IMR-90 (cell line): Measurements from ENCODE around the gene RAPGEFL1. TPM values are rescaled to one million over a fixed set of nuclear protein-coding genes. Genes with fewer than 3 reads are reported as not detected.
"Not testable (repeated sequence)": the region's sequence is repeated elsewhere in the genome, so short reads cannot be mapped to it uniquely, and the experiment has no call there.

Experiments used
- ATAC-seq: fragments of 200-7000 bp; cut with Tn5 transposase; 2 replicates; pipeline ENCODE4 v1.9.1; 2020; ENCODE audit warnings: low read depth, mild to moderate bottlenecking, moderate library complexity
- BruUV-seq: library from RNA; stranded (reverse); fragments of 400-500 nt; replicated peaks from 2 replicates; lab custom pipeline; 2021; lab: Mats Ljungman, UMichigan
- CTCF ChIA-PET: fragments of 300-600 bp; formaldehyde crosslinking; extraction: SDS; loops from one replicate; lab custom pipeline; 2021; ENCODE audit warnings: antibody characterized with exemption; lab: Yijun Ruan, JAX
- POLR2A ChIA-PET: fragments of 300-600 bp; sonication (Branson Sonifier 250); formaldehyde crosslinking; loops from one replicate; lab custom pipeline; 2022; ENCODE audit warnings: antibody characterized with exemption; ENCODE audit not compliant: unreplicated experiment; lab: Charles Lee
- DNase-seq: peaks from one replicate; pipeline ENCODE4 v3.0.0; 2013
- H2AFZ ChIP-seq: replicated peaks from 2 replicates; pipeline ENCODE3; 2013; ENCODE audit warnings: low read length, mild to moderate bottlenecking; ENCODE audit not compliant: poor library complexity
- H2AK5ac ChIP-seq: 2 replicates; pipeline ENCODE4 v1.6.1; 2013; ENCODE audit warnings: low read depth, low read length, inconsistent platforms
- H2AK9ac ChIP-seq: replicated peaks from 2 replicates; pipeline ENCODE3; 2013; ENCODE audit warnings: mild to moderate bottlenecking, low read depth, low read length, moderate library complexity; ENCODE audit not compliant: poor library complexity
- H2BK120ac ChIP-seq: 2 replicates; pipeline ENCODE4 v1.6.1; 2013; ENCODE audit warnings: low read depth, low read length, inconsistent platforms
- H2BK15ac ChIP-seq: 3 replicates; pipeline ENCODE4 v1.6.1; 2013; ENCODE audit warnings: low read depth, low read length, inconsistent platforms
- H2BK20ac ChIP-seq: 2 replicates; pipeline ENCODE4 v1.6.1; 2013; ENCODE audit warnings: low read depth, mild to moderate bottlenecking, inconsistent platforms, low read length, moderate library complexity
- H2BK5ac ChIP-seq: 2 replicates; pipeline ENCODE4 v1.6.1; 2013; ENCODE audit warnings: mild to moderate bottlenecking, low read depth, low read length, inconsistent platforms; ENCODE audit not compliant: poor library complexity, severe bottlenecking
- H3K14ac ChIP-seq: replicated peaks from 2 replicates; pipeline ENCODE4 v1.6.1; 2013; ENCODE audit warnings: low read depth, low read length, inconsistent platforms
- H3K18ac ChIP-seq: 2 replicates; pipeline ENCODE4 v1.6.1; 2013; ENCODE audit warnings: low read depth, low read length, control low read depth
- H3K23ac ChIP-seq: 2 replicates; pipeline ENCODE4 v1.6.1; 2013; ENCODE audit warnings: low read depth, low read length, inconsistent platforms
- H3K27ac ChIP-seq: 2 replicates; pipeline ENCODE4 v1.5.1; 2013; ENCODE audit warnings: mild to moderate bottlenecking, control low read depth, low read length; ENCODE audit not compliant: insufficient read depth
- H3K27me3 ChIP-seq: 2 replicates; pipeline ENCODE4 v1.6.1; 2013; ENCODE audit warnings: low read length; ENCODE audit not compliant: control insufficient read depth, insufficient read depth
- H3K36me3 ChIP-seq: 2 replicates; pipeline ENCODE4 v1.6.1; 2013; ENCODE audit warnings: low read length, mixed read lengths; ENCODE audit not compliant: control insufficient read depth, insufficient read depth
- H3K4ac ChIP-seq: 2 replicates; pipeline ENCODE4 v1.6.1; 2013; ENCODE audit warnings: low read depth, low read length, inconsistent platforms
- H3K4me1 ChIP-seq: 2 replicates; pipeline ENCODE4 v1.6.1; 2013; ENCODE audit warnings: low read length, mixed read lengths; ENCODE audit not compliant: control insufficient read depth, insufficient read depth
- H3K4me2 ChIP-seq: 2 replicates; pipeline ENCODE4 v1.6.1; 2013; ENCODE audit warnings: low read depth, mild to moderate bottlenecking, control low read depth, low read length, moderate library complexity
- H3K4me3 ChIP-seq: 2 replicates; pipeline ENCODE4 v1.5.1; 2013; ENCODE audit warnings: low read depth, mild to moderate bottlenecking, control low read depth, low read length, moderate library complexity; ENCODE audit not compliant: insufficient read depth
- H3K56ac ChIP-seq: 2 replicates; pipeline ENCODE4 v1.6.1; 2013; ENCODE audit warnings: low read length, inconsistent platforms; ENCODE audit not compliant: insufficient read depth; ENCODE audit errors: extremely low read depth
- H3K79me1 ChIP-seq, 2 experiments: 2 replicates each; pipeline ENCODE4 v1.6.1; 2013; ENCODE audit warnings: low read length in 2 of 2, inconsistent platforms in 1 of 2, low read depth in 1 of 2
- H3K9ac ChIP-seq: 2 replicates; pipeline ENCODE4 v1.6.1; 2013; ENCODE audit warnings: low read depth, low read length, control low read depth
- H3K9me1 ChIP-seq: 2 replicates; pipeline ENCODE4 v1.6.1; 2013; ENCODE audit warnings: low read length, inconsistent platforms; ENCODE audit not compliant: insufficient read depth
- H3K9me3 ChIP-seq: 2 replicates; pipeline ENCODE4 v1.6.1; 2013; ENCODE audit warnings: low read length; ENCODE audit not compliant: control insufficient read depth, insufficient read depth
- H4K20me1 ChIP-seq: 2 replicates; pipeline ENCODE4 v1.6.1; 2013; ENCODE audit warnings: low read length, inconsistent platforms; ENCODE audit not compliant: insufficient read depth
- H4K5ac ChIP-seq: 2 replicates; pipeline ENCODE4 v1.6.1; 2013; ENCODE audit warnings: mild to moderate bottlenecking, low read depth, low read length, control low read depth
- H4K8ac ChIP-seq, 2 experiments: 2 replicates each; pipeline ENCODE4 v1.6.1; 2013; ENCODE audit warnings: low read depth in 2 of 2, low read length in 2 of 2, control low read depth in 1 of 2, inconsistent platforms in 1 of 2
- H4K91ac ChIP-seq: 2 replicates; pipeline ENCODE4 v1.6.1; 2013; ENCODE audit warnings: low read depth, low read length, inconsistent platforms; ENCODE audit not compliant: insufficient read depth
- WGBS, 2 experiments: methylation state at CpG; one replicate each; pipeline versions ENCODE4 v1.1.5 to v1.1.7; 2013; ENCODE audit warnings: missing lambda C conversion rate in 2 of 2; ENCODE audit not compliant: insufficient read length in 1 of 2; ENCODE audit errors: extremely low coverage in 2 of 2; 5-methylcytosine and 5-hydroxymethylcytosine counted together
- dilution Hi-C: fragments of 300-500 bp; cut with HindIII; formaldehyde crosslinking; loops from one replicate; pipeline ENCODE4 v1.14.3; 2018; ENCODE audit warnings: low sequenced_read_pairs; ENCODE audit not compliant: unreplicated experiment
- in situ Hi-C: fragments of 300-500 bp; cut with MboI; formaldehyde crosslinking; loops from 3 replicates; pipeline ENCODE4 v1.14.3; 2019; ENCODE audit warnings: low sequenced_read_pairs, inconsistent platforms, mixed read lengths
- intact Hi-C: fragments of 100-400 bp; cut with micrococcal nuclease; formaldehyde crosslinking; loops from 2 replicates; pipeline ENCODE4 v1.10.0; 2022
- polyA plus RNA-seq, 3 experiments: library from polyadenylated mRNA; depleted of rRNA; stranded (reverse); fragments of >200 nt; gene quantifications; 2 replicates each; pipeline ENCODE4 v1.2.3, GENCODE V29; 2012; ENCODE audit warnings: low replicate concordance in 1 of 3
- total RNA-seq: library from RNA; depleted of rRNA; stranded (reverse); fragments of >200 nt; gene quantifications from 2 replicates; pipeline ENCODE4 v1.2.3, GENCODE V29; 2012

RAPGEFL1 gene
- total and polyA plus RNA-seq, 2 of the 4 experiments (the other 2 are of a cell fraction): 0.54 to 5.6 TPM

- H3K9ac ChIP-seq, H3K56ac ChIP-seq, H3K79me1 ChIP-seq, H3K4me2 ChIP-seq, H3K4ac ChIP-seq, ATAC-seq, H3K14ac ChIP-seq, CTCF ChIA-PET, H2AK5ac ChIP-seq, intact Hi-C loops, H4K20me1 ChIP-seq, H2BK15ac ChIP-seq, H4K91ac ChIP-seq, H3K36me3 ChIP-seq, H3K9me3 ChIP-seq, H3K4me3 ChIP-seq, H4K5ac ChIP-seq, BruUV-seq, H2BK120ac ChIP-seq, H2BK5ac ChIP-seq, POLR2A ChIA-PET, H3K23ac ChIP-seq, H3K27me3 ChIP-seq, H3K18ac ChIP-seq, H2BK20ac ChIP-seq, H2AK9ac ChIP-seq, DNase-seq, dilution Hi-C loops, H2AFZ ChIP-seq, H3K27ac ChIP-seq, H4K8ac ChIP-seq: not testable (repeated sequence)
- WGBS, 2 experiments: no CpG with 5 or more reads among the region's 6 CpGs
- peaks cover 16% of the 10 kb centered on the region for H3K9me1 ChIP-seq
- H3K4me1 ChIP-seq: peaks cover 13% of the 10 kb centered on the region
- in situ Hi-C loops: loop anchor here (10.0 kb wide), 1 partner anchor 141 kb away; no protein-coding TSS in a partner anchor
Measured at GRCh38 chr17:40213914-40214313, 36.6 kb downstream of the RAPGEFL1 start.
